Gastroesophageal sphincter (tissue), 4 donors: ENCODE results near the gene JAK2. TPM values are rescaled to one million over a fixed set of nuclear protein-coding genes. Genes with fewer than 3 reads are reported as not detected.
"Not testable (repeated sequence)": the region's sequence is repeated elsewhere in the genome, so short reads cannot be mapped to it uniquely, and the experiment has no call there.

Experiments
- ATAC-seq: fragments of 150-250 bp; one replicate; pipeline ENCODE4 v1.9.1; 2016; ENCODE audit warnings: mild to moderate bottlenecking, moderate library complexity
- H3K27ac ChIP-seq, 4 donors: fragments of 200-600 bp; sonication (generic) in 3 of 4; 1 replicate in 3 of 4; 2 replicates in 1 of 4; pipeline ENCODE4 v1.5.1; 2016 to 2019
- H3K27me3 ChIP-seq: fragments of 200-600 bp; sonication (generic); one replicate; pipeline ENCODE4 v1.5.1; 2019
- H3K36me3 ChIP-seq, 2 donors: fragments of 200-600 bp; sonication (generic); one replicate each; pipeline ENCODE4 v1.5.1; 2019; ENCODE audit warnings: control low read depth in 1 of 2
- H3K4me1 ChIP-seq, 3 donors: fragments of 200-600 bp; sonication (generic); 1 replicate in 2 of 3; 2 replicates in 1 of 3; pipeline ENCODE4 v1.5.1; 2016 to 2019; ENCODE audit warnings: control low read depth in 2 of 3
- H3K4me3 ChIP-seq, 2 donors: fragments of 200-600 bp; sonication (generic); one replicate each; pipeline ENCODE4 v1.5.1; 2019; ENCODE audit warnings: mild to moderate bottlenecking in 1 of 2, moderate library complexity in 1 of 2
- H3K9me3 ChIP-seq, 3 donors: fragments of 200-600 bp; sonication (generic); one replicate each; pipeline ENCODE4 v1.5.1; 2017 to 2019; ENCODE audit warnings: control low read depth in 2 of 3
- EP300 ChIP-seq: sonication (generic); formaldehyde crosslinking; IDR thresholded peaks from one replicate; pipeline ENCODE4 v1.6.1; 2017; ENCODE audit warnings: antibody characterized with exemption, mild to moderate bottlenecking
- POLR2A ChIP-seq, 2 donors: fragments of 450-650 bp; IDR thresholded peaks; one replicate each; pipeline ENCODE4 v1.6.1; 2017; ENCODE audit warnings: antibody characterized with exemption in 2 of 2, mild to moderate bottlenecking in 2 of 2, moderate library complexity in 1 of 2
- POLR2AphosphoS5 ChIP-seq: sonication (generic); formaldehyde crosslinking; IDR thresholded peaks from one replicate; pipeline ENCODE4 v1.6.1; 2017; ENCODE audit warnings: antibody characterized with exemption
- WGBS, 2 donors: methylation state at CpG; one replicate each; pipeline ENCODE4 v1.1.5; 2018; ENCODE audit warnings: low coverage in 1 of 2; 5-methylcytosine and 5-hydroxymethylcytosine counted together
- total RNA-seq, 4 donors: library from RNA; depleted of rRNA; stranded (reverse); fragments of >200 nt; gene quantifications; one replicate each; pipeline ENCODE4 v1.1.0, GENCODE V29; 2016
- TF ChIP-seq, protein P1 (sequence below), 4 experiments: fragments of 200-600 bp in 2 of 4; fragments of 450-650 bp in 2 of 4; sonication (generic) in 1 of 4; IDR thresholded peaks; one replicate each; pipeline ENCODE4 v1.5.1; 2017 to 2019; ENCODE audit warnings: antibody characterized with exemption in 4 of 4, mild to moderate bottlenecking in 2 of 4, moderate library complexity in 2 of 4

JAK2 gene
- total RNA-seq, 4 donors from 2014 or later, result 29.9 to 45.5 (median 35.8) TPM

DNA sequence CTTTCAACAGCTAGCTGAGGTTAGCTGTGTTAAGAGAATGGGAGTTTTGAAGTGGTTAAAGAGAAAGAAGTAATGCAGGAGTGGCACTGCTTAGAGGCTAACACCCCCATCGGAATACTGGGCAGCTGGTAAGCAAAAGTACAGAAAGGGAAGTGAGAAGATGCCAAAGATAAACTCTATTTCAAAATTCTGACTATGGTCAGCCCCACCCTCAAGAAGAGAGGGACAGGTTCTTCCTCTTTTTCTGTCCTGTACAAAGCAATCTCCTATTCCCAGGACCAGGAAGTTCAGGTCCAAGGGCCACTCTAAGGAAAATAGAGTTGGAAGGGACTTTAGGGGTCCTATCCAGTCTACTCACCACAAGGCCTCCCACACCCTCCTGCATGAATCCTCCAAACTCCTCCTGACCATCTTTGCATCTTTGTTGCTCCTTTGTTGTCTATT is 45.9 kb upstream of the JAK2 start:
- no peak overlapping the region for H3K27ac ChIP-seq
- no peak for ATAC-seq
- H3K4me1 ChIP-seq, result peaks cover 0 to 4% (median 0%) of the 10 kb centered on the region in 3 donors
- H3K36me3 ChIP-seq, result no peaks in the 10 kb centered on the region
- TF ChIP-seq POLR2AphosphoS5 (no peak), POLR2A (IDR thresholded peaks at IDR 0.05) (no peak), EP300 (no peak)
- TF ChIP-seq, protein P1, sequence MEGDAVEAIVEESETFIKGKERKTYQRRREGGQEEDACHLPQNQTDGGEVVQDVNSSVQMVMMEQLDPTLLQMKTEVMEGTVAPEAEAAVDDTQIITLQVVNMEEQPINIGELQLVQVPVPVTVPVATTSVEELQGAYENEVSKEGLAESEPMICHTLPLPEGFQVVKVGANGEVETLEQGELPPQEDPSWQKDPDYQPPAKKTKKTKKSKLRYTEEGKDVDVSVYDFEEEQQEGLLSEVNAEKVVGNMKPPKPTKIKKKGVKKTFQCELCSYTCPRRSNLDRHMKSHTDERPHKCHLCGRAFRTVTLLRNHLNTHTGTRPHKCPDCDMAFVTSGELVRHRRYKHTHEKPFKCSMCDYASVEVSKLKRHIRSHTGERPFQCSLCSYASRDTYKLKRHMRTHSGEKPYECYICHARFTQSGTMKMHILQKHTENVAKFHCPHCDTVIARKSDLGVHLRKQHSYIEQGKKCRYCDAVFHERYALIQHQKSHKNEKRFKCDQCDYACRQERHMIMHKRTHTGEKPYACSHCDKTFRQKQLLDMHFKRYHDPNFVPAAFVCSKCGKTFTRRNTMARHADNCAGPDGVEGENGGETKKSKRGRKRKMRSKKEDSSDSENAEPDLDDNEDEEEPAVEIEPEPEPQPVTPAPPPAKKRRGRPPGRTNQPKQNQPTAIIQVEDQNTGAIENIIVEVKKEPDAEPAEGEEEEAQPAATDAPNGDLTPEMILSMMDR (IDR thresholded peaks at IDR 0.05), result no peak
- WGBS, 2 donors, result 56 to 91% methylated on average over 1 of the region's 1 CpG
- no peaks in the 10 kb centered on the region for H3K27me3 ChIP-seq
- no peaks in the 10 kb centered on the region for H3K9me3 ChIP-seq
- H3K4me3 ChIP-seq, result no peak overlapping the region

DNA sequence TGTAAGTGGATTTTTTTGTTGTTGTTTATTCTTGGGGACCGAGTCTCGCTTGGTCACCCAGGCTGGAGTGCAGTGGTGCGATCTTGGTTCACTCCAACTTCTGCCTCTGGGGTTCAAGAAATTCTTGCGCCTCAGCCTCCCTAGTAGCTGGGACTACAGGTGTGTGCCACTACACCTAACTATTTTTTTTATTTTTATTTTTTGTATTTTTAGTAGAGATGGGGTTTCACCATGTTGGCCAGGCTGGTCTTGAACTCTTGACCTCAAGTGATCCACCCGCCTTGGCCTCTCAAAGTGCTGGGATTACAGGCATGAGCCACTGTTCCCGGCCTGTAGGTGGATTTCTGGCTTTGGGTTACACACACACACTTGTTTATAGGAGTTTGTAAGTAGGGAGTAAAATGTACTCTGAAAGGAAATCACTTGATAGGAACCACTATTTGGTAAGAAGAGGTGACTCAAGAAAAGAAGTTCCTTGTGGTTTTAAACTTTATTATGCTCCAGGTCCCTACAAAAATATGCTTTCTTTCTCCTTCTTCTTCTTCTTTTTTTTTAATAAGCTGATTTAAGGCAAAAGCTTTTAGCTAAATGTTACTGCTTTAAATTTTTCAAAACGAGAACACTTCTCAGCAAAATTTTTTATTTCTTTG is 42.9 kb upstream of the JAK2 start:
- ATAC-seq, H3K4me3 ChIP-seq, H3K27ac ChIP-seq, H3K36me3 ChIP-seq, H3K4me1 ChIP-seq, H3K9me3 ChIP-seq, H3K27me3 ChIP-seq: not testable (repeated sequence)
- 71 to 84% methylated on average over 6 to 7 of the region's 7 CpGs for WGBS, 2 donors

DNA sequence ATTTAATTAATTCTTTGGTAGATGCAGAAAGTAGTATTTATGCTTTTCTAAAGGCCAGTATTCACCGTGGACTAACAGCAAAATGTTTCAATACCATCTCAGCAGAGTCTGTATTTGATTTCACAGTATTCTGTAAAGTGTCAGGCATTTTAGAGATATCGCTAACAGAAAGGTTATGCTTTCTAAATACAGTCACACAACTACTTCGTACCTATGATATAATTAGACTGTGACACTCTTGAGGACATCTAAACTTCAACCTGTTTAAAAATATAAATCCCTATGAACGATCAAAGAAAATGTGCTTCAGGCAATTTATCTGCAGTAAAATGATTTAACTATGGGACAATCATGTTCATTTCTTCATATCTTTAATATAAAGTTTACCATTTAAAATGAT is 41.7 kb upstream of the JAK2 start:
- H3K4me3 ChIP-seq, result no peak overlapping the region
- 84 to 87% methylated on average over 4 of the region's 4 CpGs for WGBS, 2 donors
- H3K36me3 ChIP-seq, result no peaks in the 10 kb centered on the region
- ATAC-seq, result no peak
- no peak overlapping the region for H3K27ac ChIP-seq
- TF ChIP-seq POLR2A (IDR thresholded peaks at IDR 0.05), result no peak
- no peak for TF ChIP-seq POLR2AphosphoS5
- H3K27me3 ChIP-seq, result no peaks in the 10 kb centered on the region
- H3K4me1 ChIP-seq, result no peaks in the 10 kb centered on the region
- H3K9me3 ChIP-seq, result no peaks in the 10 kb centered on the region

DNA sequence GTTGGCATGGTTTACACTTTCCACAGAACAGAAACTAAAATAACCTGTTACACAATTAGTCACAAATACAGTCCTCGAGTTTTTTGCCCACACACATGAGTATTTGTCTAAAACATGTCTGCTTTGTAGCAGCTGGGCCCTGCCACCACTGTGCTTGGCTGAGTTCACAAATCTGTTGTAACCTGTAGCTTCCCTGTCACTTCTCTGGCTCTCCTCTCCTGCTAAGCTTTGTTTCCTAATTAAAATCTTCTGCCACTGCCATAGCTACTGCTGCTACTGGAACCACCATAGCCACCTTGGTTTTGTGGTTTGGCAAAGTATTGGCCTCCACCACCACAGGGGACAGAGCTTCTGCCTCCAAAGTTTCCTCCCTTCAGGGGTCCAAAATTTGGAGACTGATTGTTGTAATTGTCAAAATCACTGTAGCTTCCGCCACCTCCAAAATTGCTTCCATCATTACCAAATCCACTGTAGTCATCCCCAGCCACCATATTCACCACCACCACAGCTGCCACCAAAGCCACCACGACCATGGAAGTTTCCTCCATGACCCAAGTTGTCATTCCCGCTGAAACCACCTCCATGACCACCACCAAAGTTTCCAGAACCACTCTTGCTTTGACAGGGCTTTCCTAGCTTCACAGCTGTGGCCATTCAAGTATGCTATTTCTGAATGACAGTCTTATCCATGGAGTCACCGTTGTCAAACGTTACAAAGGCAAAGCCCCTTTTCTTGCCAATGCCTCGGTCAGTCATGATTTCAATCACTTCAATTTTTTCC is 40.5 kb upstream of the JAK2 start:
- ATAC-seq, result not testable (repeated sequence)

DNA sequence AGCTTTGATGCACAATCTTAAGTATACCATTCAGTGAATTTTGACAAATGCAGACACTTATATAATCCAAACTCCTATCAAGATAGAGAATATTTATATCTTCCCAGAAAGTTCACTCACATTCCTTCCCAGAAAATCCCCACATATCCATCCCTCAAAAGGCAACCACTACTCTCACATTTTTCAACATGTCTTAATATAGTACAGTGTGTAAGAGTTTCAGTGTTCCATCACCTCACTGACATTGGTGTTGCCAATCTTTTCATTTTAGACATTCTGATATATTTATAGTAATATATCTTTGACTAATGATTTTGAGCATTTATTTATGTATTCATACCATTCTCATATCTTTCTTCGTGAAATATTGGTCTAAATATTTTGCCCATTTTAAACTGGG is 38.1 kb upstream of the JAK2 start:
- Histone ChIP-seq H3K27me3 (no peaks in the 10 kb centered on the region), H3K9me3 (no peaks in the 10 kb centered on the region), H3K4me1 (no peaks in the 10 kb centered on the region), H3K4me3 (no peak overlapping the region), H3K27ac (no peak overlapping the region), H3K36me3 (no peaks in the 10 kb centered on the region)
- WGBS, 2 donors, result 33 to 53% methylated on average over 1 of the region's 1 CpG
- ATAC-seq, result no peak
- TF ChIP-seq EP300, result no peak
- no peak for TF ChIP-seq POLR2A (IDR thresholded peaks at IDR 0.05)
- TF ChIP-seq POLR2AphosphoS5, result no peak
- TF ChIP-seq, protein P1 (IDR thresholded peaks at IDR 0.05), result no peak

More for the DNA sequence above, 40.5 kb upstream of the JAK2 start:
- H3K4me1 ChIP-seq, H3K4me3 ChIP-seq, H3K36me3 ChIP-seq, H3K9me3 ChIP-seq, H3K27me3 ChIP-seq, H3K27ac ChIP-seq: not testable (repeated sequence)
- 76 to 82% methylated on average over 7 of the region's 7 CpGs for WGBS, 2 donors

DNA sequence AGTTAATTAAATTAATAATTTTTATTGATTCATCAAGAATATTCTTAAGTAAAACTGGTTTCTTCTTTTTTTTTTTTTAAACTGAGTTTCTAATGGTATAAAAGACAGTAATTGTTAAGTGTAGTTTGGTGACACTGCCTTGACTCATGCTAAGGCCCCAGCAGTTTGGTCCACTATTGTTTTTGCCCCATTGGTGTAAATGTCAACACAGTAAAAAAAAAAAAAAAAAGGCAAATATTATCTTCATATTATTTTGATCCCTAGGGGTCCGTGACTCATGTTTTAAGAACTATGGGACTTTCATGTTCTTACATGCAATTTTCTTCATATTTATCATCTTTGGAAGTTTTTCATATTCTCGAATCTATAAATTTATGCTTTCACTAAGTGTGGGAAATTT is 29.2 kb upstream of the JAK2 start:
- Histone ChIP-seq H3K9me3 (peaks cover 0 to 5% (median 0%) of the 10 kb centered on the region in 3 donors), H3K4me3 (no peak overlapping the region), H3K27ac (no peak overlapping the region), H3K4me1 (no peaks in the 10 kb centered on the region), H3K36me3 (no peaks in the 10 kb centered on the region), H3K27me3 (no peaks in the 10 kb centered on the region)
- 79 to 93% methylated on average over 2 of the region's 2 CpGs for WGBS, 2 donors
- ATAC-seq, result no peak
- TF ChIP-seq POLR2A (IDR thresholded peaks at IDR 0.05) (no peak), POLR2AphosphoS5 (no peak), EP300 (no peak)
- TF ChIP-seq, protein P1 (IDR thresholded peaks at IDR 0.05), result no peak
